Ectodermal cell (in vitro differentiated cells): ENCODE results near the gene LIMS2.

ENCODE experiments used
- H3K27ac ChIP-seq: 2 replicates; pipeline ENCODE4 v1.7.0; 2013; ENCODE audit warnings: mild to moderate bottlenecking, low read depth, low read length; ENCODE audit not compliant: insufficient read depth, poor library complexity, severe bottlenecking
- H3K27me3 ChIP-seq: 2 replicates; pipeline ENCODE4 v1.7.0; 2013; ENCODE audit warnings: mild to moderate bottlenecking, low read length; ENCODE audit not compliant: insufficient read depth, control insufficient read depth, poor library complexity, severe bottlenecking
- H3K36me3 ChIP-seq: one replicate; pipeline ENCODE4 v1.7.0; 2013; ENCODE audit warnings: low read length; ENCODE audit not compliant: control insufficient read depth, insufficient read depth
- H3K4me1 ChIP-seq: one replicate; pipeline ENCODE4 v1.7.0; 2013; ENCODE audit warnings: low read length; ENCODE audit not compliant: control insufficient read depth, insufficient read depth
- H3K4me3 ChIP-seq: 2 replicates; pipeline ENCODE4 v1.7.0; 2013; ENCODE audit warnings: low read depth, low read length, control low read depth; ENCODE audit not compliant: insufficient read depth
- H3K9me3 ChIP-seq: 2 replicates; pipeline ENCODE4 v1.7.0; 2013; ENCODE audit warnings: mild to moderate bottlenecking, low read length, moderate library complexity; ENCODE audit not compliant: control insufficient read depth
- WGBS, 2 experiments: methylation state at CpG; one replicate each; pipeline ENCODE4 v1.1.7; 2013; ENCODE audit warnings: missing lambda C conversion rate in 2 of 2; 5-methylcytosine and 5-hydroxymethylcytosine counted together

Gene LIMS2

GRCh38 chr2:127656569-127657231, 18.6 kb downstream of the LIMS2 start:
- H3K36me3 ChIP-seq: no peaks in the 10 kb centered on the region
- WGBS, 2 experiments: 95% methylated on average over 15 of the region's 15 CpGs
- H3K27me3 ChIP-seq: no peaks in the 10 kb centered on the region
- H3K27ac ChIP-seq: no peak overlapping the region
- H3K4me3 ChIP-seq: no peak overlapping the region
- H3K9me3 ChIP-seq: no peaks in the 10 kb centered on the region
- H3K4me1 ChIP-seq: peaks cover 21% of the 10 kb centered on the region

GRCh38 chr2:127655209-127656073, 19.9 kb downstream of the LIMS2 start:
- Histone ChIP-seq H3K36me3 (no peaks in the 10 kb centered on the region), H3K27me3 (no peaks in the 10 kb centered on the region), H3K27ac (no peak overlapping the region), H3K4me3 (no peak overlapping the region), H3K9me3 (no peaks in the 10 kb centered on the region), H3K4me1 (peaks cover 15% of the 10 kb centered on the region)
- 72 to 78% methylated on average over 16 of the region's 16 CpGs for WGBS, 2 experiments

- Histone ChIP-seq H3K27ac (no peak overlapping the region), H3K27me3 (no peaks in the 10 kb centered on the region), H3K4me1 (peaks cover 15% of the 10 kb centered on the region), H3K9me3 (no peaks in the 10 kb centered on the region), H3K4me3 (no peak overlapping the region), H3K36me3 (no peaks in the 10 kb centered on the region)
- WGBS, 2 experiments: 92 to 95% methylated on average over 8 of the region's 8 CpGs
Observed at GRCh38 chr2:127654838-127655175, 20.5 kb downstream of the LIMS2 start.

GRCh38 chr2:127654084-127654837, 21.1 kb downstream of the LIMS2 start:
- Histone ChIP-seq H3K4me3 (no peak overlapping the region), H3K27ac (no peak overlapping the region), H3K36me3 (no peaks in the 10 kb centered on the region), H3K4me1 (peaks cover 15% of the 10 kb centered on the region), H3K9me3 (no peaks in the 10 kb centered on the region), H3K27me3 (no peaks in the 10 kb centered on the region)
- 93 to 94% methylated on average over 24 of the region's 24 CpGs for WGBS, 2 experiments

GRCh38 chr2:127653421-127654083, 21.8 kb downstream of the LIMS2 start:
- Histone ChIP-seq H3K27me3 (no peaks in the 10 kb centered on the region), H3K4me1 (peaks cover 15% of the 10 kb centered on the region), H3K36me3 (no peaks in the 10 kb centered on the region), H3K9me3 (no peaks in the 10 kb centered on the region), H3K27ac (no peak overlapping the region), H3K4me3 (no peak overlapping the region)
- 85 to 88% methylated on average over 16 of the region's 16 CpGs for WGBS, 2 experiments

- Histone ChIP-seq H3K4me3 (no peak overlapping the region), H3K9me3 (no peaks in the 10 kb centered on the region), H3K27me3 (no peaks in the 10 kb centered on the region), H3K4me1 (peaks cover 15% of the 10 kb centered on the region), H3K27ac (no peak overlapping the region), H3K36me3 (no peaks in the 10 kb centered on the region)
- WGBS, 2 experiments: 83 to 84% methylated on average over 25 of the region's 25 CpGs
Observed at GRCh38 chr2:127652786-127653357, 22.5 kb downstream of the LIMS2 start.

GRCh38 chr2:127651971-127652550, 23.3 kb downstream of the LIMS2 start:
- WGBS, 2 experiments: 87 to 88% methylated on average over 14 of the region's 14 CpGs
- Histone ChIP-seq H3K36me3 (no peaks in the 10 kb centered on the region), H3K4me1 (peaks cover 20% of the 10 kb centered on the region), H3K9me3 (no peaks in the 10 kb centered on the region), H3K4me3 (no peak overlapping the region), H3K27ac (no peak overlapping the region), H3K27me3 (no peaks in the 10 kb centered on the region)

- WGBS, 2 experiments: 91 to 93% methylated on average over 29 of the region's 29 CpGs
- no peaks in the 10 kb centered on the region for H3K27me3 ChIP-seq
- H3K4me1 ChIP-seq: peaks cover 20% of the 10 kb centered on the region
- no peak overlapping the region for H3K4me3 ChIP-seq
- H3K9me3 ChIP-seq: no peaks in the 10 kb centered on the region
- no peak overlapping the region for H3K27ac ChIP-seq
- H3K36me3 ChIP-seq: no peaks in the 10 kb centered on the region
Observed at GRCh38 chr2:127651381-127651809, 23.9 kb downstream of the LIMS2 start.

- WGBS, 2 experiments: 94% methylated on average over 28 of the region's 28 CpGs
- Histone ChIP-seq H3K9me3 (no peaks in the 10 kb centered on the region), H3K4me1 (peaks cover 19% of the 10 kb centered on the region), H3K27ac (no peak overlapping the region), H3K4me3 (no peak overlapping the region), H3K27me3 (no peaks in the 10 kb centered on the region), H3K36me3 (no peaks in the 10 kb centered on the region)
Observed at GRCh38 chr2:127650785-127651380, 24.4 kb downstream of the LIMS2 start.
